Smooth muscle cell (in vitro differentiated cells): Measurements from ENCODE around the gene MYL10. TPM values are rescaled to one million over a fixed set of nuclear protein-coding genes. Genes with fewer than 3 reads are reported as not detected.

Experiments
- DNase-seq: peaks from one replicate; lab custom pipeline; 2025; ENCODE audit not compliant: unreplicated experiment; lab: John Stamatoyannopoulos, UW
- H2AFZ ChIP-seq: fragments of 200-600 bp; sonication (generic); 2 replicates; pipeline ENCODE4 v1.6.0; 2016; ENCODE audit warnings: antibody characterized with exemption, low read depth, mild to moderate bottlenecking
- H3F3A ChIP-seq: fragments of 200-600 bp; sonication (generic); 2 replicates; pipeline ENCODE4 v1.6.0; 2017; ENCODE audit warnings: antibody characterized with exemption, low read depth
- H3K27ac ChIP-seq: fragments of 200-600 bp; sonication (generic); 2 replicates; pipeline ENCODE4 v1.5.1; 2016; ENCODE audit warnings: low read depth, mild to moderate bottlenecking
- H3K27me3 ChIP-seq: fragments of 200-600 bp; sonication (generic); 2 replicates; pipeline ENCODE4 v1.6.1; 2016; ENCODE audit warnings: low read depth, mild to moderate bottlenecking
- H3K36me3 ChIP-seq: fragments of 200-600 bp; sonication (generic); 2 replicates; pipeline ENCODE4 v1.5.1; 2016; ENCODE audit warnings: low read depth
- H3K4me1 ChIP-seq: fragments of 200-600 bp; sonication (generic); 2 replicates; pipeline ENCODE4 v1.5.1; 2016; ENCODE audit warnings: low read depth
- H3K4me2 ChIP-seq: fragments of 200-600 bp; sonication (generic); 2 replicates; pipeline ENCODE4 v1.6.0; 2016; ENCODE audit warnings: mild to moderate bottlenecking
- H3K4me3 ChIP-seq: fragments of 200-600 bp; sonication (generic); 2 replicates; pipeline ENCODE4 v1.5.1; 2016; ENCODE audit warnings: mild to moderate bottlenecking
- H3K79me2 ChIP-seq: fragments of 200-600 bp; sonication (generic); 2 replicates; pipeline ENCODE4 v1.6.0; 2016; ENCODE audit warnings: low read depth, mild to moderate bottlenecking
- H3K9ac ChIP-seq: fragments of 200-600 bp; sonication (generic); 2 replicates; pipeline ENCODE4 v1.6.0; 2016; ENCODE audit warnings: low read depth
- H3K9me3 ChIP-seq: fragments of 200-600 bp; sonication (generic); replicated peaks from 2 replicates; pipeline ENCODE4 v1.5.1; 2016; ENCODE audit warnings: low read depth
- H4K20me1 ChIP-seq: fragments of 200-600 bp; sonication (generic); 2 replicates; pipeline ENCODE4 v1.6.0; 2016; ENCODE audit warnings: low read depth
- CTCF ChIP-seq: fragments of 200-600 bp; sonication (generic); IDR thresholded peaks from 2 replicates; pipeline ENCODE4 v1.5.1; 2017; ENCODE audit warnings: borderline replicate concordance, mild to moderate bottlenecking, antibody characterized with exemption; ENCODE audit not compliant: insufficient read depth, poor library complexity, severe bottlenecking
- WGBS: methylation state at CpG from one replicate; pipeline ENCODE4 v1.1.7; 2016; ENCODE audit warnings: low lambda C conversion rate; 5-methylcytosine and 5-hydroxymethylcytosine counted together
- polyA plus RNA-seq: library from polyadenylated mRNA; unstranded; fragments of >200 nt; fragmentation: Nextera tagmentation; extraction: Ambion mirVana; gene quantifications from 2 replicates; pipeline ENCODE4 v1.2.1, GENCODE V29; 2016
- total RNA-seq: library from RNA; depleted of rRNA; stranded (reverse); fragments of >200 nt; gene quantifications from 2 replicates; pipeline ENCODE4 v1.2.3, GENCODE V29; 2014

The MYL10 gene
- total and polyA plus RNA-seq, 2 experiments from 2014 or later = 5.3 to 32.7 TPM

GRCh38 chr7:101673315-101673714, 44.2 kb upstream of the MYL10 start:
- TF ChIP-seq CTCF = no peak
- no peaks in the 10 kb centered on the region for H4K20me1 ChIP-seq
- H3F3A ChIP-seq = no peaks in the 10 kb centered on the region
- no peak overlapping the region for H3K9ac ChIP-seq
- no peak overlapping the region for H2AFZ ChIP-seq
- DNase-seq = no peak
- H3K79me2 ChIP-seq = no peaks in the 10 kb centered on the region
- H3K4me1 ChIP-seq = no peaks in the 10 kb centered on the region
- no peaks in the 10 kb centered on the region for H3K27me3 ChIP-seq
- no peaks in the 10 kb centered on the region for H3K36me3 ChIP-seq
- H3K4me2 ChIP-seq = no peak overlapping the region
- H3K9me3 ChIP-seq = no peaks in the 10 kb centered on the region
- H3K4me3 ChIP-seq = no peak overlapping the region
- H3K27ac ChIP-seq = no peak overlapping the region

GRCh38 chr7:101671371-101672356, 42.6 kb upstream of the MYL10 start:
- Histone ChIP-seq H3F3A (no peaks in the 10 kb centered on the region), H3K79me2 (no peaks in the 10 kb centered on the region), H3K4me2 (no peak overlapping the region), H3K9me3 (no peaks in the 10 kb centered on the region), H3K4me1 (no peaks in the 10 kb centered on the region), H2AFZ (no peak overlapping the region), H3K27me3 (no peaks in the 10 kb centered on the region), H4K20me1 (no peaks in the 10 kb centered on the region), H3K36me3 (no peaks in the 10 kb centered on the region), H3K9ac (no peak overlapping the region), H3K27ac (peak overlapping the region; percentile 38), H3K4me3 (no peak overlapping the region)
- WGBS = 63% methylated on average over 12 of the region's 12 CpGs
- DNase-seq = no peak
- no peak for TF ChIP-seq CTCF

GRCh38 chr7:101669307-101669706, 40.2 kb upstream of the MYL10 start:
- Histone ChIP-seq H3K27ac (no peak overlapping the region), H3K4me2 (no peak overlapping the region), H3K4me1 (no peaks in the 10 kb centered on the region), H3F3A (no peaks in the 10 kb centered on the region), H2AFZ (no peak overlapping the region), H3K79me2 (no peaks in the 10 kb centered on the region), H3K36me3 (no peaks in the 10 kb centered on the region), H4K20me1 (no peaks in the 10 kb centered on the region), H3K27me3 (no peaks in the 10 kb centered on the region), H3K4me3 (no peak overlapping the region), H3K9me3 (no peaks in the 10 kb centered on the region), H3K9ac (no peak overlapping the region)
- peak; percentile 27 for TF ChIP-seq CTCF
- 89% methylated on average over 1 of the region's 1 CpG for WGBS
- no peak for DNase-seq
